ENCODE results near the gene TEX11.

DNA sequence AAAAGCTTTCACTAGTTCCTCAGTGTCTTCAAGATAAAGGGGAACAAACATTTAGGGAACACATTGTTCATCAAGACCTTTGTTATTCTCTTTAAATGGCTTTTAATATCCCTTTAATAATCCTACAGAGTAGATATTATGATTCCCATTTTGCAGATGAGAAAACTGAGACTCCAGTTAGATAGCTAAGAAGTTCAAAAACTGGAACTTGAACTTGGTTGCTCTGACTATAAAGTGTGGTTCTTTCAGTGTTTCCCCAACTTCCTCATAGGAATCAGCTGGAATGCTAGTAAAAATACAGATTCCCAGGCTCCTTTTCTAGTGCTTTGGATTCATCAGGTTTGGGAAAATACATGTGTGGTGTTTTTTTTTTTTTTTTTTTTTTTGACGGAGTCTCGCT, 426.2 kb downstream of the TEX11 start:
- TF ChIP-seq, protein P1, sequence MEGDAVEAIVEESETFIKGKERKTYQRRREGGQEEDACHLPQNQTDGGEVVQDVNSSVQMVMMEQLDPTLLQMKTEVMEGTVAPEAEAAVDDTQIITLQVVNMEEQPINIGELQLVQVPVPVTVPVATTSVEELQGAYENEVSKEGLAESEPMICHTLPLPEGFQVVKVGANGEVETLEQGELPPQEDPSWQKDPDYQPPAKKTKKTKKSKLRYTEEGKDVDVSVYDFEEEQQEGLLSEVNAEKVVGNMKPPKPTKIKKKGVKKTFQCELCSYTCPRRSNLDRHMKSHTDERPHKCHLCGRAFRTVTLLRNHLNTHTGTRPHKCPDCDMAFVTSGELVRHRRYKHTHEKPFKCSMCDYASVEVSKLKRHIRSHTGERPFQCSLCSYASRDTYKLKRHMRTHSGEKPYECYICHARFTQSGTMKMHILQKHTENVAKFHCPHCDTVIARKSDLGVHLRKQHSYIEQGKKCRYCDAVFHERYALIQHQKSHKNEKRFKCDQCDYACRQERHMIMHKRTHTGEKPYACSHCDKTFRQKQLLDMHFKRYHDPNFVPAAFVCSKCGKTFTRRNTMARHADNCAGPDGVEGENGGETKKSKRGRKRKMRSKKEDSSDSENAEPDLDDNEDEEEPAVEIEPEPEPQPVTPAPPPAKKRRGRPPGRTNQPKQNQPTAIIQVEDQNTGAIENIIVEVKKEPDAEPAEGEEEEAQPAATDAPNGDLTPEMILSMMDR (IDR thresholded peaks at IDR 0.05), result no peak
- no peak for TF ChIP-seq POLR2A (IDR thresholded peaks at IDR 0.05)
